Breast epithelium (tissue), 4 donors: ENCODE data around the gene CNTN1. TPM values are rescaled to one million over a fixed set of nuclear protein-coding genes. Genes with fewer than 3 reads are reported as not detected.

Experiments
- DNase-seq, 2 donors: peaks; one replicate each; pipeline ENCODE4 v3.0.0-alpha.2; 2019; ENCODE audit warnings: low spot score in 2 of 2
- H3K27ac ChIP-seq, 2 donors: fragments of 200-600 bp; sonication (generic) in 1 of 2; one replicate each; pipeline ENCODE4 v1.5.1; 2016 to 2019; ENCODE audit warnings: mild to moderate bottlenecking in 1 of 2
- H3K27me3 ChIP-seq, 2 donors: fragments of 200-600 bp; sonication (generic) in 1 of 2; one replicate each; pipeline versions ENCODE4 v1.5.1 to v1.6.0; 2017 to 2019; ENCODE audit warnings: control low read depth in 1 of 2, mild to moderate bottlenecking in 1 of 2
- H3K36me3 ChIP-seq: fragments of 200-600 bp; one replicate; pipeline ENCODE4 v1.5.1; 2019
- H3K4me1 ChIP-seq, 2 donors: fragments of 200-600 bp; sonication (generic); one replicate each; pipeline ENCODE4 v1.5.1; 2016 to 2019; ENCODE audit warnings: control low read depth in 1 of 2
- H3K4me3 ChIP-seq, 3 donors: fragments of 200-600 bp; sonication (generic); 1 replicate in 2 of 3; 2 replicates in 1 of 3; pipeline ENCODE4 v1.5.1; 2016 to 2019; ENCODE audit warnings: mild to moderate bottlenecking in 3 of 3, moderate library complexity in 2 of 3
- H3K9me3 ChIP-seq, 2 donors: fragments of 200-600 bp; sonication (generic) in 1 of 2; one replicate each; pipeline ENCODE4 v1.5.1; 2016 to 2019; ENCODE audit warnings: control low read depth in 1 of 2
- CTCF ChIP-seq, 3 donors: fragments of 450-650 bp; IDR thresholded peaks; one replicate each; pipeline ENCODE4 v1.5.1; 2016 to 2017; ENCODE audit warnings: antibody characterized with exemption in 3 of 3, mild to moderate bottlenecking in 3 of 3, moderate library complexity in 3 of 3
- POLR2A ChIP-seq: fragments of 450-650 bp; IDR thresholded peaks from one replicate; pipeline ENCODE4 v1.6.1; 2016; ENCODE audit warnings: antibody characterized with exemption, mild to moderate bottlenecking, moderate library complexity
- POLR2AphosphoS5 ChIP-seq, 3 donors: sonication (generic); formaldehyde crosslinking; IDR thresholded peaks; one replicate each; pipeline ENCODE4 v1.6.1; 2017; ENCODE audit warnings: antibody characterized with exemption in 3 of 3
- intact Hi-C: fragments of 100-400 bp; cut with DNase I; formaldehyde crosslinking; loops from one replicate; pipeline ENCODE4 v1.15.1; 2023; ENCODE audit warnings: low total_unique reads
- total RNA-seq, 3 donors: library from RNA; depleted of rRNA; stranded (reverse); fragments of >200 nt; gene quantifications; one replicate each; pipeline ENCODE4 v1.1.0, GENCODE V29; 2016

The CNTN1 gene
- total RNA-seq, 3 donors from 2014 or later: 1.1 to 16.4 (median 7.2) TPM

- no peak for DNase-seq
- no peak overlapping the region for H3K4me3 ChIP-seq
- no peaks in the 10 kb centered on the region for H3K4me1 ChIP-seq
- intact Hi-C loops: no loop called here
- no peak overlapping the region for H3K27ac ChIP-seq
- H3K36me3 ChIP-seq: no peaks in the 10 kb centered on the region
- TF ChIP-seq CTCF (IDR thresholded peaks at IDR 0.05) (no peak), POLR2AphosphoS5 (IDR thresholded peaks at IDR 0.05) (no peak), POLR2A (no peak)
- H3K9me3 ChIP-seq: no peaks in the 10 kb centered on the region
- H3K27me3 ChIP-seq: no peaks in the 10 kb centered on the region
These were observed 411.4 kb downstream of the CNTN1 start for GRCh38 chr12:41103614-41104013.

GRCh38 chr12:41106315-41106714 is 414.1 kb downstream of the CNTN1 start:
- intact Hi-C loops: no loop called here
- Histone ChIP-seq H3K36me3 (no peaks in the 10 kb centered on the region), H3K27ac (no peak overlapping the region), H3K4me1 (no peaks in the 10 kb centered on the region), H3K27me3 (no peaks in the 10 kb centered on the region), H3K9me3 (no peaks in the 10 kb centered on the region), H3K4me3 (no peak overlapping the region)
- DNase-seq: no peak
- no peak for TF ChIP-seq CTCF (IDR thresholded peaks at IDR 0.05)
- TF ChIP-seq POLR2A: no peak
- TF ChIP-seq POLR2AphosphoS5 (IDR thresholded peaks at IDR 0.05): no peak

GRCh38 chr12:41108032-41108431 is 415.8 kb downstream of the CNTN1 start:
- intact Hi-C loops: no loop called here
- H3K4me3 ChIP-seq: no peak overlapping the region
- H3K27ac ChIP-seq: no peak overlapping the region
- H3K27me3 ChIP-seq: no peaks in the 10 kb centered on the region
- no peaks in the 10 kb centered on the region for H3K36me3 ChIP-seq
- no peaks in the 10 kb centered on the region for H3K4me1 ChIP-seq
- no peaks in the 10 kb centered on the region for H3K9me3 ChIP-seq
- TF ChIP-seq CTCF (IDR thresholded peaks at IDR 0.05) (no peak), POLR2AphosphoS5 (IDR thresholded peaks at IDR 0.05) (no peak), POLR2A (no peak)
- no peak for DNase-seq

GRCh38 chr12:41112903-41113302 is 420.7 kb downstream of the CNTN1 start:
- no peaks in the 10 kb centered on the region for H3K9me3 ChIP-seq
- peaks cover 5% of the 10 kb centered on the region for H3K36me3 ChIP-seq
- no peaks in the 10 kb centered on the region for H3K27me3 ChIP-seq
- no peaks in the 10 kb centered on the region for H3K4me1 ChIP-seq
- no peak overlapping the region for H3K4me3 ChIP-seq
- intact Hi-C loops: no loop called here
- DNase-seq: no peak
- TF ChIP-seq POLR2A: no peak
- no peak for TF ChIP-seq POLR2AphosphoS5 (IDR thresholded peaks at IDR 0.05)
- TF ChIP-seq CTCF (IDR thresholded peaks at IDR 0.05): no peak
- no peak overlapping the region for H3K27ac ChIP-seq

GRCh38 chr12:41120211-41120610 is 428.0 kb downstream of the CNTN1 start:
- TF ChIP-seq POLR2AphosphoS5 (IDR thresholded peaks at IDR 0.05): no peak
- TF ChIP-seq CTCF (IDR thresholded peaks at IDR 0.05): no peak
- Histone ChIP-seq H3K4me1 (no peaks in the 10 kb centered on the region), H3K36me3 (peaks cover 5% of the 10 kb centered on the region), H3K27me3 (no peaks in the 10 kb centered on the region), H3K9me3 (no peaks in the 10 kb centered on the region), H3K27ac (no peak overlapping the region), H3K4me3 (no peak overlapping the region)
- intact Hi-C loops: no loop called here
- DNase-seq: no peak
